ENCODE data around the gene MED29.

The MED29 gene

GRCh38 chr19:39445196-39446111 is 54.3 kb downstream of the MED29 start, which contains the start of gene SUPT5H:
SUPT5H (plus strand) TSS chr19:39445582; CDS start chr19:39445891, 309 bp downstream.
- Histone ChIP-seq H3K4me3 (ENCODE audit: low read length) (peak within 1 kb of the TSS; percentile 89), H3K27me3 (ENCODE audit: control insufficient read depth, insufficient read depth, low read length) (no peaks in the 10 kb centered on the region), H3K9me3 (ENCODE audit: control insufficient read depth, low read depth, low read length) (no peaks in the 10 kb centered on the region), H3K36me3 (ENCODE audit: control insufficient read depth, low read depth, low read length) (no peaks in the 10 kb centered on the region), H3K27ac (ENCODE audit: low read length) (peak within 1 kb of the TSS; percentile 77), H3K4me1 (ENCODE audit: control insufficient read depth, low read depth, low read length) (peaks cover 4% of the 10 kb centered on the region), H3K9ac (ENCODE audit: low read length) (peak within 1 kb of the TSS; percentile 90)

GRCh38 chr19:39446365-39447084 is 55.3 kb downstream of the MED29 start:
- Histone ChIP-seq H3K9ac (ENCODE audit: low read length) (peak overlapping the region; percentile 90), H3K36me3 (ENCODE audit: control insufficient read depth, low read depth, low read length) (no peaks in the 10 kb centered on the region), H3K4me3 (ENCODE audit: low read length) (peak overlapping the region; percentile 89), H3K4me1 (ENCODE audit: control insufficient read depth, low read depth, low read length) (peaks cover 4% of the 10 kb centered on the region), H3K27me3 (ENCODE audit: control insufficient read depth, insufficient read depth, low read length) (no peaks in the 10 kb centered on the region), H3K9me3 (ENCODE audit: control insufficient read depth, low read depth, low read length) (no peaks in the 10 kb centered on the region), H3K27ac (ENCODE audit: low read length) (no peak overlapping the region)

GRCh38 chr19:39448271-39448670 is 57.1 kb downstream of the MED29 start:
- Histone ChIP-seq H3K36me3 (ENCODE audit: control insufficient read depth, low read depth, low read length) (peaks cover 4% of the 10 kb centered on the region), H3K4me1 (ENCODE audit: control insufficient read depth, low read depth, low read length) (peaks cover 4% of the 10 kb centered on the region), H3K4me3 (ENCODE audit: low read length) (no peak overlapping the region), H3K27ac (ENCODE audit: low read length) (no peak overlapping the region), H3K9me3 (ENCODE audit: control insufficient read depth, low read depth, low read length) (no peaks in the 10 kb centered on the region), H3K9ac (ENCODE audit: low read length) (no peak overlapping the region), H3K27me3 (ENCODE audit: control insufficient read depth, insufficient read depth, low read length) (no peaks in the 10 kb centered on the region)

GRCh38 chr19:39449116-39449797 is 58.1 kb downstream of the MED29 start:
- Histone ChIP-seq H3K4me3 (ENCODE audit: low read length) (no peak overlapping the region), H3K4me1 (ENCODE audit: control insufficient read depth, low read depth, low read length) (peaks cover 4% of the 10 kb centered on the region), H3K9ac (ENCODE audit: low read length) (no peak overlapping the region), H3K27me3 (ENCODE audit: control insufficient read depth, insufficient read depth, low read length) (no peaks in the 10 kb centered on the region), H3K27ac (ENCODE audit: low read length) (no peak overlapping the region), H3K36me3 (ENCODE audit: control insufficient read depth, low read depth, low read length) (peaks cover 13% of the 10 kb centered on the region), H3K9me3 (ENCODE audit: control insufficient read depth, low read depth, low read length) (no peaks in the 10 kb centered on the region)

Measured in iPS-18a (cell line).